ENCODE results near the gene PAX4.
"Not testable (repeated sequence)": the region's sequence is repeated elsewhere in the genome, so short reads cannot be mapped to it uniquely, and the experiment has no call there.

The PAX4 gene

DNA sequence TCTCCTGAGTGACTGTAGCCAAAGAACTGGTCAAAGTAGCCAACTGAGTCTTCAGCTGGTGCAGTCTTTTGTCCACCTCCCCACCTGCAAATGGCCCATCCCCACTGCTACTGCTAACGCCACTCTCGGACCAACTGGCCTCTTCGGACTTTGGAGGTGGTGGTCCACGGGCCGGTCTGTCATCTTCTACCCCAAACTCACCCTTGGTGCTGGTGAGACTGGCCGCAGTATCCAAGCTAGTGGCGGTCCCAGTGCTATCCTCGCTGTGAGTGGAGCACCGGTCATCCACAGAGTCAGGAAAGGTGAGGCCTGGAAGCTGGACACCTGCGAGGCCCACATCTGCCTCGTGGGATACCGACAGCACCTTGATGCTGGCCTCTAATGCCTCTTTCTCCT, 33.3 kb downstream of the PAX4 start:
- no peak for DNase-seq

DNA sequence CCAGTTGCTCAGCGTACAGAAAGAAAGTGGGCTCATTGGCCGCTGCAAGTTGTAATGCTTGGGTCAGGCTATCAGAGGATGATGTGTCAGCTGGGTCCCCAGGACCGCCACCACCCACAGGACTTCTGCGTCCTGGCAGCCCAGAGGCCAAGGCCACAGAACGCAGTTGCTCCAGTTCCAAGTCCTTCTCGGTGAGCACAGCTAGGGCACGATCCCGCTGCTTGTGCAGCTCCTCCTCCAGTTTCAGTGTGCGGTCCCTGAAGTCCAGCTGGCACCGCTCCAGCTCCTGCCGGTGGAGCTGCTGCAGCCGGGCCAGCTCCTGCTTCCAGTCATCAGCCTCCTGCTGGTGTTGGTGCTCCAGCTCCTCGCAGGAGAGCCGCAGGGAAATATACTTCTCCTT, 35.6 kb downstream of the PAX4 start:
- DNase-seq: no peak

DNA sequence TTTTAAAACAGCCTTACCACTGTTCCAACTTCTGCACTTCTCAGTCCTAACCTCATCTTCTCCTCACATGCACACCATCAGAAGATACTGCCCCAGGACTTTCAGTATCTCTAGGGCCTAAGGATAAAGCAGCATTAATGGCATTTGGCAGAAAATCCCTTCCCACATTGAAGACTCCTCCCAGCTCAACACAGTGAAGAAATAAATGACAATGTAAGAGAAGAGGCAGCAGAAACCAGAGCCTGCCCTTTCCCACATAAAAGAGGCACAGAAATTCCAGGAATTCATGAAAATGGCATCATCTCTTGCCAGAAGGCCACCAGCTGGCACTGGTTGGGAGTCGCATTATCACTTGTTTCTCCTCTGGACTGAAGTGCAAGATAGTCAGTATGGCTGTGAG, 36.2 kb downstream of the PAX4 start:
- DNase-seq: no peak

DNA sequence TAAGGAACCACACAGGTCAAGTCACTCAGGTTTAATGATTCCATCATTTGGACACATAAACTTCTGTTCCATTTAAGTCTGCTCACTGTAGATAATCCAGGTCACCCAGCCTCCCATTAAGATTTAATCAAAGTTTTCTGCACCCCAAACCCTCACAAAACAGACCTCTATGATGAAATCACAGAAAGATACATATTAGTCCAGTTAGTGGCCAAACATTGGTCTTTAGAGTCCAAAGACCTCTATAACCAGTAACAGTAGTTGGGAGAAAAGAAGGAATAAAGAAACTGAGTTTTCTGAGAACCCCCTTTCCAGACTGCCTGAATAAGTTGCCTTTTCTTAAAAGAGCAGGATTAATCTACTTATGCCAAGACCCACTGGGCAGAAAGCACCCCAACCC, 37.3 kb downstream of the PAX4 start:
- DNase-seq: no peak

DNA sequence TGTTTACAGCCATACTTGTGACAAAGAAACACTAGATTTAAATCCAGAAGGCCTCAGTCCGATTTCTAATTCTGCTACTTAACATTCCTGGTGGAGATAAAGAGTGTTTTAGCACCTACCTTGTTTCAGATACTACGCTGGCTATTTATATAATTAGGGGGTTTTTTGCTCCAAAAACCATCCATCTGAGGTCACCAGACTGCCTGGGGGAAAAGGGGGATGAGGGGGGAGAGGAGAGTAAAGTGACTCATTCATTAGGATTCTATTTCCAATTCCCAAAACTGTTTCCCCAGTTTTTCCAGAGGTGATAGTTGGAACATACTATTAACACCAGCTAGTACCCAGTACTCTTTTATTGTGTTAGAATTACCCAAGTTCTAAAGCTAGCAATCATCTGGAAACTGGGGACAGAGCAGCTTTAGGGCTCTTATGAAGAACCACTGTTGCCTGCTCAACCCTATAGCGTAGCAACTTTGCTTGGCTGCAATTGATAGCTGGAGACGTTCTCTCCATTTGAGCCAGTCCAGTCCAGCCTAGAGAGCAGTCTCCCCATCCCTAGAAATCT, 39.1 kb downstream of the PAX4 start:
- DNase-seq: peak; percentile 13

DNA sequence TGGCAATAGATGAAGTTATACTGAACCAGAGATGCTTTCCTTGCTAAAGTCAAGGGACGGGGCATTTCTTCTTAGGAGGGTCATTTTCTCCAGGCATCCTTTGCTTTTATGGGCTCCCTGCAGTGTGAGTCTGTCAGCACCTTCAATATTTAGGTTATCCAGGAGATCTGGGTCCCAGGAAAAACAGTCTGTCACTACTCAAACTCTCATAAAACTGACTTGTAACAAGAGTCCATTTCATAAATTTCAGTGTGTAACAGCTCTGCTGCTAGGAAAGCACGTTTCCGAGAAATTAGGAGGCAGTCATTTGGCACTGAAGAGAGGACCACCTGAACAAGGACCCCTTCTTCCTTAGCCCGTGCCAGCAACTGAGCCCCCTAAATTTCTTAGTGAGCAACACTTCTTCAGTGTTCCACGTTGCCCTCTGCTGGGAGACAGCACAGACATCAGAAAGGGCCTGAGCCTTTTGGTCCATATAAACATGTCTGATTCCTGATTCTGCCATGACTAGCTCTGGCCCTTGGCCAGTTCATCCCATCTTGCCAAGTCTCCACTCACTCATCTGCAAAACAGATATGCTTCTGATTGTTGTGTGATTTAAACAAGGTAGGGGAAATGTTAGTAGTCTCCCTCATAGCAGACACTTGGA, 39.8 kb downstream of the PAX4 start:
- peak; percentile 63 for DNase-seq

DNA sequence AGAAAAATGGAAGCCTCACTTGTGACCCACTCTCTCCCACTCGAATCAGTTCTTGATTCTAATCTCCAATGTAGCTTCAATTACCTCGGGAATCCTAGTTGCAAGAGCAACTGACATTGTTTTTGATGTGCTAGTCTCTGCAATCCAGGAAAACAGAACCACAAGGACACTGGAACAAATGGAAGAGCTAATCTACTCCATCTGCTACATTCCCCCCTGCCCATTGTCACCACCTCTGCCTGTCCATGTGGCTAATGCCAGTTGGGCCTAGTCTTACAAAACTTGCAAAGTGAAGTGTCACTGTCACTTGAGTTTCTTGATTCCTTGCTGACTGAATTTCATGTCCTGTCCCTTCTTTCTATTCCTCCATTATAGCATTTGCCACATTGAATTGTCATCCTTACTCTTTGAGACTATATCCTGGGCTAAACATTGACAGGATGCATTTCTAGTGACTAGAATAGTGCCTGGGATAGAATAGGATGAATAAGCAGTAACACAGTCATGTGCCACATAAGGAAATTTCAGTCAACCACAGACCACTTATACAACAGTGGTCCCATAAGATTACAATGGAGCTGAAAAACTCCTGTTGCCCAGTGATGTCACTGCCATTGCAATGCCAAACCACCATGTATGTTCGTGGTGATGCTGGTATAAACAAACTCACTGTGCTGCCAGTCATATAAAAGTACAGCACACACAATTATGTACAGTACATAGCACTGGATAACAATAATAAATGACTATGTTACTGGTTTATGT, 46.0 kb downstream of the PAX4 start:
- DNase-seq: no peak

DNA sequence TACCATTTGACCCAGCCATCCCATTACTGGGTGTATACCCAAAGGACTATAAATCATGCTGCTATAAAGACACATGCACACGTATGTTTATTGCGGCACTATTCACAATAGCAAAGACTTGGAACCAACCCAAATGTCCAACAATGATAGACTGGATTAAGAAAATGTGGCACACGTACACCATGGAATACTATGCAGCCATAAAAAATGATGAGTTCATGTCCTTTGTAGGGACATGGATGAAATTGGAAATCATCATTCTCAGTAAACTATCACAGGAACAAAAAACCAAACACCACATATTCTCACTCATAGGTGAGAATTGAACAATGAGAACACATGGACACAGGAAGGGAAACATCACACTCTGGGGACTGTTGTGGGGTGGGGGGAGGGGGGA, 49.9 kb downstream of the PAX4 start:
- DNase-seq: not testable (repeated sequence)

DNA sequence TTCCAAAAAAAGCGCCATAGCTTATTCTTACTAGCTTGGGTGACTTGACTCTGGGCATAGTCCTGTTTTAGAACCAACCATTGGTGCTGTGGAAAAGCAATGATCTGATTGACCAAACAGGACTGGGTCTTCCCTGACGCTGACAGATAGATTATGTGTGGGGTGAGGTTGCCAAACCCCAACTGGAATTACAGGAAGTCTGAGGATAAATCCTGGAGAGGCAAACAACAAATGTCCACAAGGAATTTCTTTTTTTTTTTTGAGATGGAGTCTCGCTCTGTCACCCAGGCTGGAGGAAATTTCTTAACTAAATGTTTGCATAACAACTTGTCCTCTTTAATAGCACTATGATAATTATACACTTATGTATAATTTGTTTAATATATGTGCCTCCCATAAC, 51.7 kb downstream of the PAX4 start:
- no peak for DNase-seq

All from HCEC 1CT (cell line).